ENCODE results near the gene VWA5B2. TPM values are rescaled to one million over a fixed set of nuclear protein-coding genes. Genes with fewer than 3 reads are reported as not detected.

VWA5B2 gene
- total RNA-seq, 1 experiment from 2014 or later: 0.90 TPM

GRCh38 chr3:184188080-184188479 is 41.3 kb upstream of the VWA5B2 start:
- intact Hi-C loops (cut with micrococcal nuclease; ENCODE audit: unreplicated experiment): no loop called here
- Mint-ChIP-seq H3K4me3 (ENCODE audit: low read depth, unreplicated experiment) (no peak overlapping the region), H3K27ac (ENCODE audit: unreplicated experiment) (no peak overlapping the region), H3K4me1 (ENCODE audit: low read depth, unreplicated experiment) (peaks cover 27% of the 10 kb centered on the region), H3K27me3 (ENCODE audit: unreplicated experiment) (no peaks in the 10 kb centered on the region), H3K9me3 (ENCODE audit: low read depth, unreplicated experiment) (no peaks in the 10 kb centered on the region), H3K36me3 (ENCODE audit: insufficient read depth, unreplicated experiment) (peaks cover 77% of the 10 kb centered on the region)
- TF ChIP-seq CTCF (IDR thresholded peaks at IDR 0.05; ENCODE audit: unreplicated experiment): no peak
- no peak for DNase-seq
- no TSS peak for BruUV-seq (replicated peaks)
- CTCF ChIA-PET: no interaction called here

- Mint-ChIP-seq H3K9me3 (ENCODE audit: low read depth, unreplicated experiment) (no peaks in the 10 kb centered on the region), H3K4me3 (ENCODE audit: low read depth, unreplicated experiment) (no peak overlapping the region), H3K36me3 (ENCODE audit: insufficient read depth, unreplicated experiment) (peaks cover 82% of the 10 kb centered on the region), H3K4me1 (ENCODE audit: low read depth, unreplicated experiment) (peaks cover 27% of the 10 kb centered on the region), H3K27me3 (ENCODE audit: unreplicated experiment) (no peaks in the 10 kb centered on the region), H3K27ac (ENCODE audit: unreplicated experiment) (no peak overlapping the region)
- CTCF ChIA-PET: no interaction called here
- no peak for DNase-seq
- no peak for TF ChIP-seq CTCF (IDR thresholded peaks at IDR 0.05; ENCODE audit: unreplicated experiment)
- BruUV-seq (replicated peaks): no TSS peak
- intact Hi-C loops (cut with micrococcal nuclease; ENCODE audit: unreplicated experiment): no loop called here
Observed at GRCh38 chr3:184189421-184189820, 40.0 kb upstream of the VWA5B2 start.

- CTCF ChIA-PET: no interaction called here
- Mint-ChIP-seq H3K9me3 (ENCODE audit: low read depth, unreplicated experiment) (no peaks in the 10 kb centered on the region), H3K4me3 (ENCODE audit: low read depth, unreplicated experiment) (no peak overlapping the region), H3K4me1 (ENCODE audit: low read depth, unreplicated experiment) (peaks cover 3% of the 10 kb centered on the region), H3K36me3 (ENCODE audit: insufficient read depth, unreplicated experiment) (peaks cover 58% of the 10 kb centered on the region), H3K27ac (ENCODE audit: unreplicated experiment) (no peak overlapping the region), H3K27me3 (ENCODE audit: unreplicated experiment) (no peaks in the 10 kb centered on the region)
- no peak for TF ChIP-seq CTCF (IDR thresholded peaks at IDR 0.05; ENCODE audit: unreplicated experiment)
- no TSS peak for BruUV-seq (replicated peaks)
- DNase-seq: no peak
- intact Hi-C loops (cut with micrococcal nuclease; ENCODE audit: unreplicated experiment): no loop called here
Observed at GRCh38 chr3:184192889-184193288, 36.5 kb upstream of the VWA5B2 start.

GRCh38 chr3:184193991-184194539 is 35.3 kb upstream of the VWA5B2 start:
- no TSS peak for BruUV-seq (replicated peaks)
- H3K4me3 Mint-ChIP-seq (ENCODE audit: low read depth, unreplicated experiment): no peak overlapping the region
- H3K27ac Mint-ChIP-seq (ENCODE audit: unreplicated experiment): no peak overlapping the region
- intact Hi-C loops (cut with micrococcal nuclease; ENCODE audit: unreplicated experiment): no loop called here
- no peaks in the 10 kb centered on the region for H3K9me3 Mint-ChIP-seq (ENCODE audit: low read depth, unreplicated experiment)
- CTCF ChIA-PET: no interaction called here
- TF ChIP-seq CTCF (IDR thresholded peaks at IDR 0.05; ENCODE audit: unreplicated experiment): no peak
- no peaks in the 10 kb centered on the region for H3K4me1 Mint-ChIP-seq (ENCODE audit: low read depth, unreplicated experiment)
- DNase-seq: no peak
- no peaks in the 10 kb centered on the region for H3K27me3 Mint-ChIP-seq (ENCODE audit: unreplicated experiment)
- peaks cover 48% of the 10 kb centered on the region for H3K36me3 Mint-ChIP-seq (ENCODE audit: insufficient read depth, unreplicated experiment)
